Activated CD4-positive, alpha-beta T cell treated with anti-CD3 and anti-CD28 coated beads, Interleukin-2, amount 50 U/mL, for 4 hours (primary cell): Measurements from ENCODE around the gene CHMP1B.
"Not testable (repeated sequence)": the region's sequence is repeated elsewhere in the genome, so short reads cannot be mapped to it uniquely, and the experiment has no call there.

Experiments used
- DNase-seq, 2 experiments: peaks; one replicate each; pipeline ENCODE4 v3.0.0-alpha.2; 2020

The CHMP1B gene

GRCh38 chr18:11842562-11842961, 8.7 kb upstream of the CHMP1B start:
- DNase-seq: no peak

GRCh38 chr18:11844436-11844835, 6.8 kb upstream of the CHMP1B start:
- no peak for DNase-seq

- no peak for DNase-seq
Observed at GRCh38 chr18:11845654-11846053, 5.6 kb upstream of the CHMP1B start.

GRCh38 chr18:11847811-11848210, 3.4 kb upstream of the CHMP1B start:
- DNase-seq: no peak

- no peak for DNase-seq
Observed at GRCh38 chr18:11849279-11849678, 1.9 kb upstream of the CHMP1B start.

GRCh38 chr18:11849841-11850634, 1.2 kb upstream of the CHMP1B start:
- peak; percentile 34 to 45 for DNase-seq

- DNase-seq: no peak
Observed at GRCh38 chr18:11850821-11851145, 430 bp upstream of the CHMP1B start.

- peak; percentile 11 to 15 for DNase-seq
Observed at GRCh38 chr18:11851806-11852337, 659 bp downstream of the CHMP1B start.

- DNase-seq: not testable (repeated sequence)
Observed at GRCh38 chr18:11854554-11854953, 3.3 kb downstream of the CHMP1B start.

GRCh38 chr18:11857177-11857887, 6.1 kb downstream of the CHMP1B start:
- DNase-seq: no peak

GRCh38 chr18:11859282-11859830, 8.1 kb downstream of the CHMP1B start:
- no peak for DNase-seq

- no peak for DNase-seq
Observed at GRCh38 chr18:11859903-11860407, 8.7 kb downstream of the CHMP1B start.

GRCh38 chr18:11860594-11861450, 9.6 kb downstream of the CHMP1B start:
- DNase-seq: no peak

GRCh38 chr18:11861583-11862288, 10.5 kb downstream of the CHMP1B start:
- DNase-seq: no peak

GRCh38 chr18:11862468-11863137, 11.4 kb downstream of the CHMP1B start:
- DNase-seq: no peak

- DNase-seq: no peak
Observed at GRCh38 chr18:11864471-11864870, 13.3 kb downstream of the CHMP1B start.

- DNase-seq: no peak
Observed at GRCh38 chr18:11865071-11865470, 13.9 kb downstream of the CHMP1B start.

- DNase-seq: no peak
Observed at GRCh38 chr18:11866329-11866728, 15.1 kb downstream of the CHMP1B start.

GRCh38 chr18:11866764-11867163, 15.6 kb downstream of the CHMP1B start:
- DNase-seq: no peak

- DNase-seq: no peak
Observed at GRCh38 chr18:11868230-11868629, 17.0 kb downstream of the CHMP1B start.

GRCh38 chr18:11871501-11871900, 20.3 kb downstream of the CHMP1B start:
- DNase-seq: no peak
